SK-N-SH (cell line): ENCODE data around the gene MGRN1.

Source experiments
- CHD2 ChIP-seq: fragments of 150-350 bp; IDR thresholded peaks from 2 replicates; pipeline ENCODE4 v1.6.1; 2018; ENCODE audit warnings: low read length; ENCODE audit not compliant: partially characterized antibody
- FOXJ3 ChIP-seq: sonication (generic); formaldehyde crosslinking; IDR thresholded peaks from 2 replicates; pipeline ENCODE4 v1.5.1; 2020; ENCODE audit warnings: mild to moderate bottlenecking, missing genetic modification reagents
- NFIC ChIP-seq: IDR thresholded peaks from 2 replicates; pipeline ENCODE4 v1.4.0; 2012; ENCODE audit warnings: borderline replicate concordance
- POLR2AphosphoS5 ChIP-seq: IDR thresholded peaks from 2 replicates; pipeline ENCODE4 v1.6.1; 2012; ENCODE audit warnings: low read depth, low read length
- RFX5 ChIP-seq: IDR thresholded peaks from 2 replicates; pipeline ENCODE4 v1.6.1; 2012; ENCODE audit warnings: mild to moderate bottlenecking, improper control_type of control experiment, low read length
- TEAD4 ChIP-seq: IDR thresholded peaks from 2 replicates; pipeline ENCODE4 v1.4.0; 2012; ENCODE audit warnings: mild to moderate bottlenecking, borderline replicate concordance; ENCODE audit not compliant: insufficient read depth
- TF ChIP-seq, protein P1 (sequence below): IDR thresholded peaks from 2 replicates; pipeline ENCODE4 v1.4.0; 2012; ENCODE audit warnings: low read depth, borderline replicate concordance
- TF ChIP-seq, protein P2 (sequence below): fragments of 200-600 bp; sonication (generic); IDR thresholded peaks from 2 replicates; pipeline ENCODE4 v1.6.1; 2017; ENCODE audit warnings: antibody characterized with exemption, mild to moderate bottlenecking, moderate library complexity

DNA sequence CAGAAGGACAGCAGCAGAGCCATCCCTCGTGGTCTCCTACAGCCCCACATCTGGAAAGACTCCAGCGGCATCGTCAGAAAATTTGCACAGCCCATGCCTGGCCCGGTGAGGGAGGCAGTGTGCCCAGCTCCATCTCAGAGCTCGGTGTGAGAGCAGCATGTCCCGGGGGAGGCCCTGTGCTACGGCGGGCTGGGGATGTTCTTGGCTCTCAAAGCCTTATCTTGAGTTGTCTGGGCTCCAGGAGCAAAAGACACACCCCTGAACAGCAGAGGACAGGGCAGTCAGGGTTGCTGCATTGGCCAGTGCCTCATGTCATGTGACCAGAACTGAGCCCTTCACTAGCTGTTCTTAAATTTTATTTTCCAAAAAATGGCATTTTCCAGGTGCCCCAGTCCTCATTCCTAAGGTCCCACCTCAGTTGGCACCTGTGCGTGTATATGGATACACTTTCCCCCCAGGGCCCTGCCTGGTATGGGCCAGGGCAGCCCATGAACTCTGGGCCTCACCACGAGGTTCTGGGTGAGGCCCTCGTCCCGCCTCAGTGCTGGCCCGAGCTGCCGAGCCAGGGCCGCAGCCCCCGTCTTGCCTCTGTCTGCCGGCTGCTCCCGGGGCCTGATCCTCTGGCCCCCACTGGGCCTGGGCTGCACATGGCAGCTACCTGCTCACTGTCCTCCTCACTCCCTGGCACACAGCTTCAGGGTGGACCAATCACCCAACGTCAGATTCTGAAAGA is 71.7 kb downstream of the MGRN1 start:
- TF ChIP-seq RFX5 = no peak
- no peak for TF ChIP-seq TEAD4
- no peak for TF ChIP-seq NFIC
- TF ChIP-seq, protein P1, sequence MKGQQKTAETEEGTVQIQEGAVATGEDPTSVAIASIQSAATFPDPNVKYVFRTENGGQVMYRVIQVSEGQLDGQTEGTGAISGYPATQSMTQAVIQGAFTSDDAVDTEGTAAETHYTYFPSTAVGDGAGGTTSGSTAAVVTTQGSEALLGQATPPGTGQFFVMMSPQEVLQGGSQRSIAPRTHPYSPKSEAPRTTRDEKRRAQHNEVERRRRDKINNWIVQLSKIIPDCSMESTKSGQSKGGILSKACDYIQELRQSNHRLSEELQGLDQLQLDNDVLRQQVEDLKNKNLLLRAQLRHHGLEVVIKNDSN = no peak
- no peak for TF ChIP-seq CHD2
- TF ChIP-seq POLR2AphosphoS5 = no peak
- TF ChIP-seq, protein P2, sequence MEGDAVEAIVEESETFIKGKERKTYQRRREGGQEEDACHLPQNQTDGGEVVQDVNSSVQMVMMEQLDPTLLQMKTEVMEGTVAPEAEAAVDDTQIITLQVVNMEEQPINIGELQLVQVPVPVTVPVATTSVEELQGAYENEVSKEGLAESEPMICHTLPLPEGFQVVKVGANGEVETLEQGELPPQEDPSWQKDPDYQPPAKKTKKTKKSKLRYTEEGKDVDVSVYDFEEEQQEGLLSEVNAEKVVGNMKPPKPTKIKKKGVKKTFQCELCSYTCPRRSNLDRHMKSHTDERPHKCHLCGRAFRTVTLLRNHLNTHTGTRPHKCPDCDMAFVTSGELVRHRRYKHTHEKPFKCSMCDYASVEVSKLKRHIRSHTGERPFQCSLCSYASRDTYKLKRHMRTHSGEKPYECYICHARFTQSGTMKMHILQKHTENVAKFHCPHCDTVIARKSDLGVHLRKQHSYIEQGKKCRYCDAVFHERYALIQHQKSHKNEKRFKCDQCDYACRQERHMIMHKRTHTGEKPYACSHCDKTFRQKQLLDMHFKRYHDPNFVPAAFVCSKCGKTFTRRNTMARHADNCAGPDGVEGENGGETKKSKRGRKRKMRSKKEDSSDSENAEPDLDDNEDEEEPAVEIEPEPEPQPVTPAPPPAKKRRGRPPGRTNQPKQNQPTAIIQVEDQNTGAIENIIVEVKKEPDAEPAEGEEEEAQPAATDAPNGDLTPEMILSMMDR = no peak
- no peak for TF ChIP-seq FOXJ3
